GM21786 (cell line): Measurements from ENCODE around the gene FCRLA.
A peak's percentile ranks its signal among the peaks of the same experiment; 100 is the strongest.

Experiments used
- ATAC-seq: cut with Tn5 transposase; IDR thresholded peaks from one replicate; pipeline ENCODE4 v1.9.1; 2021; ENCODE audit not compliant: unreplicated experiment

The FCRLA gene

GRCh38 chr1:161731241-161731640 lies 24.2 kb downstream of the FCRLA start:
- no peak for ATAC-seq

GRCh38 chr1:161731981-161732718 lies 25.1 kb downstream of the FCRLA start:
- no peak for ATAC-seq

- no peak for ATAC-seq
These were observed 26.5 kb downstream of the FCRLA start for GRCh38 chr1:161733526-161733925.

GRCh38 chr1:161735837-161736236 lies 28.8 kb downstream of the FCRLA start:
- ATAC-seq: no peak

- ATAC-seq: no peak
These were observed 29.4 kb downstream of the FCRLA start for GRCh38 chr1:161736335-161736969.

GRCh38 chr1:161737625-161738024 lies 30.6 kb downstream of the FCRLA start:
- ATAC-seq: no peak

- peak; percentile 67 for ATAC-seq
These were observed 31.7 kb downstream of the FCRLA start for GRCh38 chr1:161738627-161739287.

- no peak for ATAC-seq
These were observed 33.0 kb downstream of the FCRLA start for GRCh38 chr1:161739865-161740566.

- no peak for ATAC-seq
These were observed 33.9 kb downstream of the FCRLA start for GRCh38 chr1:161740921-161741320.

GRCh38 chr1:161743231-161743630 lies 36.2 kb downstream of the FCRLA start:
- no peak for ATAC-seq

GRCh38 chr1:161747801-161748200 lies 40.8 kb downstream of the FCRLA start:
- no peak for ATAC-seq

- ATAC-seq: peak; percentile 98
These were observed 42.7 kb downstream of the FCRLA start, which contains the start of gene DUSP12 for GRCh38 chr1:161749509-161750407. Gene DUSP12, plus strand, starts transcription at chr1:161749786. Its CDS starts 16 bp downstream, at chr1:161749802.

GRCh38 chr1:161763522-161764098 lies 56.6 kb downstream of the FCRLA start:
- ATAC-seq: no peak
